GM18873 (cell line): ENCODE data around the gene PKM.

Experiments
- ATAC-seq: cut with Tn5 transposase; IDR thresholded peaks from one replicate; pipeline ENCODE4 v1.9.1; 2021; ENCODE audit warnings: mild to moderate bottlenecking, moderate library complexity, moderate number of reproducible peaks; ENCODE audit not compliant: unreplicated experiment, low FRiP score

Gene PKM

DNA sequence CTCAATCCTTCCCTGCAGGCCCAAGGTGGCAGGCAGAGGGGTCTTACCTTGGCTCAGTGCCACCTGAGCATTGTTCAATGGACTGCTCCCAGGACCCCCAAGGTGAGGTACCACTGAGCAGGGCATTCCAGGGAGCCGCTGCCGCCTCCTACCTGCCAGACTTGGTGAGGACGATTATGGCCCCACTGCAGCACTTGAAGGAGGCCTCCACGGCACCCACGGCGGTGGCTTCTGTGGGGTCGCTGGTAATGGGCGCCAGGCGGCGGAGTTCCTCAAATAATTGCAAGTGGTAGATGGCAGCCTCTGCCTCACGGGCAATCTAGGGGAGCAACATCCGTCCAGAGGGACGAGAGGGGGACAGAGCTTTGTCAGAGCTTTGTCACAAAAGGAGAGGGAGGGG, 28.7 kb downstream of the PKM start:
- no peak for ATAC-seq

DNA sequence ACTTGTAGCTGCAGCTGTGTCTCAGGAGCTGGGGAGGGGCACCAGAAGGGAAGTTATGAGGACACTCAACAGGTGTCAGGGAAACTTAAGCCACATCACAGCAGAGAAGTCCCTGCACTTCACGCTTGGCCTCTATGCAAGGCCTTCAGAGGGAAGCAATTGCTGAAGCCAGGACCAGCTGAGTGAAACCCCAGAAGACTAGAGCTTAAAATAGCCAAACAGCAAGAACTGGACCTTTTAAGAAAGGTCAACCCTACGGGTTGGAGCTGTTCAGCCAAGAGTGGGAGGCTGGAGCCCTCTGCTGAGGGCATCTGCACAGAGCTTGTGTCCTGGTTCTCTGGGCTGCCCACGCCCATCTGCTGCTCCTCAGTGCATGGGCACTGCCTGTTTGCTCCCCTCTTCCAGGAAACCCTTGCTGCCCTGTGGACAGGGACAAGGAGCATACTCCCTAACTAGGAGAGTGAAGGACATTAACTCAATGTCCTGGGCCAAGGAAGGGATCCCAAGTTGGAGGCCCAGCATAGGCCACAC, 29.5 kb downstream of the PKM start:
- ATAC-seq: no peak

DNA sequence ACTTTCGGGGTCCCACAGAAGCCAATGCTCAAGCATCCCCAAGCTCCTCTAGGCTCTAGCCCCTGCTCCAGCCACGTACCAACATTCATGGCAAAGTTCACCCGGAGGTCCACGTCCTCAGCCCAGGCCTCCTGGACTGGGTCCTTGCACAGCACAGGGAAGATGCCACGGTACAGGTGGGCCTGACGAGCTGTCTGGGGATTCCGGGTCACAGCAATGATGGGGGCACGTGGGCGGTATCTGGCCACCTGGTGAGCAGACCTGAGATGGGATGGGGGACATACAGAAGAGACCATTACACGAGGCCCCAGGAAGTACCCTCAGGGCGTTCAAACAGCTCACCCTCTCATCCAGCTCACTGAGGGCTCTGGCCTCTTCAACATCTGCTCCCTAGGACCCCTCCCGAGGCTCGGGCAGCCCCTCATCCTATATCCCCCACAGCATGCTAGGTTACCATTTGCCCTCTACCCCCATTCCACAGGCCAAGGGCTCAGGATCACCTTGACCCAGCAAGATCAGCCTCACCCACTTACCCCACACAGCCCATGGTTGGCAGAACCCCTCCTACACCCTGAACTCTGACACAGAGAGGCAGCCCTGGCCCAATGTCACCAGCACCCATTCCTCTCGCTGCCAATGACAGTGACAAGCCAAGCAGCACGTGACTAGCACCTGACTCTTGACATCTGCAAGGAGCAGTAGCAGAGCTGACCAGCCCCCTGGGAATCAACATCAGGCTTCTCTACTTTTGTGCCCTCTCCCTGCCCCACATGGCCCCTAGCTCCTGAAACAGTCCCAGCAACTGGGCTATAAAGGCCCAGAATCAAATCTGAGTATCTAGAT, 30.4 kb downstream of the PKM start:
- no peak for ATAC-seq

DNA sequence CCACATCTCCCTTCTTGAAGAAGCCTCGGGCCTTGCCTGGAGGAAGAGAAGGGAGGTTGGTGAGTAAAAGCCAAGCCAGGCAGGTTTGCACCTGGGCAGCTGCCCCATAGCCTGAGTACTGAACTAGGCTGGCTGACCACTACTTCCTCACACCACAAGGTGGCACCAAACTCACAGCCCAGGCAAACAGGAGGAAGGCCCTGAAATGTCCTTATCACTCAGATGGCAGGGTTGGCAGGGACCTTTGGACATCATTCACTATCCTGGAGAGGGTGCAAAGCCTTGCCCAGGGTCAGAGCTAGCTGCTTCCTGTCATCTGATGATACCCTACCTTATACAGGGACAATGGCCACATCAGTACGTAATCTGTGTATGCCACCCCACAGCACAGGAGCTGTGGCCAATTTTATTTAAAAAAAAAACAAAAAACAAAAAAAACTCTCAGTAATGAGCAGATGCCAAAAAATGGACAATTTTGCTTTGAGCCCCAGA, 31.2 kb downstream of the PKM start:
- no peak for ATAC-seq

DNA sequence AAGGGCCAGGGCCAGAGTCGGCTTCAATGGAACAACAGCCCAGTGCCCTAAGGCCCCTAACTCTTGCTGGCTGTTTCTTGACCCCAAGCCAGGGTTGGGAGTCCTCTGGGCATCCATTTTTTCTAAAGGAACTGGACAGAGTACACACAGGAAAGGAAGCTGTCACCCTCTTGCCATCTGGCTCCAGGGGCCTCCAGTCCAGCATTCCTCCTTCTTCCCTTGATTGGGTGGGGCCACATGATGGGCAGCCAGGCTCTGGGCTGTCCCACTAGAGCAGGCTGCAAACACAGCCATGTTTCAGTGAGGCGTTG, 31.8 kb downstream of the PKM start:
- no peak for ATAC-seq

DNA sequence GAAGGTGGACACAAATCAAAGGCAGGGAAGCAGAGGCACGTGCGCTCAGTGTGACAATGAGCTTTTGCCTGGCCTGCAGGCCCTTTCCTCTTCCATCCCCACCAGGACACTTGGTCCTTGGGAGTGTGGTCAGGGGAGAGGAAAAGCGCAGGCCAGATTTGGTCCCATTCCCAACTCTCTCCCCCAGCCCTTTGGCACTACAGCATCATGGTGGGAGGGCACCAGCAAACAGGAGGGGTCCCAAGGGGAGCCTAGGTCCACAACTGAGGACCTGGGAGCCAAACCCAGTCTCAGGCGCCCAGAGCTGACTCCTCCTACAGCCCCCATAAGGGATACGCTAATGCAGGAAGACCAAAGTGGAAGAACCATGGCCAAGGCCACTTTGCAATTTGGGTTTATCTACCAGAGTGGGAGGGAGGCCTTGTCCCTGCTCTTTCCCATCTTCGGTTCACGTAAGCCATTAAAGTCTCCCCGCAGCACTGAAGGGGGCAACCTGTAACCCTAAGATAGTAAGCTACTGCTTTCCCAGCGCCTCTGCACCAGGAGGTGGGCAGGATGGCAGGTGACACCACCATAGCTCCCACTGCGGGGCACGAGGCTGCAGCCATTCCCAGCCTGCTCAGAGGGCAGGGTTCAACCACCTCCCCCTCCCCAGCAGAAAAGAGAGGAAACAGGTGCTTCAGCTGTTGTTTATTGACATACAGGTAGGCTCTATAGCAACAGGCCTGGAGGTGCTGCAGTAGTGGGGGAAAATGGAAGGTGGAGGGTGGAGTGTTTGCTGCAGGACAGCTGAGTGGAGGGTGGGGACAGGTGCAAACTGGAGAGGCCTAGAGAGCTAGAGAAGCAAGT, 32.4 kb downstream of the PKM start:
- no peak for ATAC-seq

DNA sequence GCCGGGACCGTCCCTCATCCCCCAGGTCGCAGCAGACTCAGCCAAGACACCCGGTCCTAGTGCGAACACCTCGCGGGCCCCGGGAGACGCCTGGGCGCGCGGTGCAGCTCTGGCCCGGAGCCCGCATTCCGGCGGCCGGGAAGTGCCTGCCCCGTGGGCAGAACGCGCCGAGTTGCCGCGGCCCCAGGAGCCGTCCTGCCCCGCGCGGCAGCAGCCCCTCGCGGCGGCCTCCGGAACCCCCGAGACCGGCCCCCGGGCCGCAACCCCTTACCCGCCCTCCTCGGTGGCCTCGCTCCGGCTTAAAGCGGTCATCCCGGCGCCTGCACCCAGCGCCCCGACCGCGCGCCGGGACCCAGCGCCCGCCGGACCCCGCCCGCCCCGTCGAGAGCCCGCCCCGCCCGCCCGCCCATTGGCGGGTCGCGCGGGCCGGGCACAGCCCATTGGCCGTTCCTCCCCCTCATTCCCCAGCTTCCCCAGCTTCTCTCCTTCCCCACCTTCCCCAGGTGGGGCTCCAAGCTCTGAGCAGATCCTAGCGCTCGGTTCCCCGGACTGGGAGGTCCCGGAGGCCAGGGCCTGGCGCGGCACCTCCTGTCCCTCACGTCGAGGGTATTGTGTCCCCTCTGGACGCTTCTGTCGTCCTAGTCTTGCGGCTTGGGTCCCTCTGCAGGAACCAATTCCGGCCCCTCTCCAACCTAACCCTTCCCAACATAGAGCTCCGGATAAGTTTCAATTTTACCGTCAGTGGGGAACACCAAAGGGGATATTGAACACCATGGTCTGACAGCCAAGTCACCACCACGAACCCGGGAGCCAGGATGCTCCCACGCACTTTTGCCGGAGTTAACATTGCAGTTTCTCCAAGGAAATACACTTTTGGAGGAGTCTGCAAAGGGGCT, 33.3 kb downstream of the PKM start, which contains the start of gene GRAMD2A:
GRAMD2A (minus strand) TSS at position 328 of the 896 bp plus-strand sequence.
- no peak for ATAC-seq

DNA sequence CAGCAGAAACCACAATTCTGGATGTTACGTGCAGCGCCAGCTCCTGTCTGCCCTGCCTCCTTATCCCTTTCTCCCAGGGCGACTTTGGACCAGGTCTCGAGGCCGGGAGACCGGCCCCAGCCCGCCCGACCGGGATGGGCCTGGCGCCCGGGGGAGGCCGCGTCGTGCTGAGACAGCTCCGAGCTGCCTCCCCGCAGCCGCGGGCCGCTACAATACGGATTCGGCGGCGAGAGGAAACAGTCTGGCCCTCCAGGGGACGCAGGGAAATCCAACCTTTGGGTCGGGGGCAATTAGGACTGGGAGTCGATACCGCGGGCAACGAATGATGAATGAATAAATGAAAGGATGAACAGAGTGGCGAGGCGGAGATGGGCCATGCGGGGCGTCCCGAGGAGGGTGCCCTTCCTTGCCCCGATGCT, 33.9 kb downstream of the PKM start:
- ATAC-seq: no peak

DNA sequence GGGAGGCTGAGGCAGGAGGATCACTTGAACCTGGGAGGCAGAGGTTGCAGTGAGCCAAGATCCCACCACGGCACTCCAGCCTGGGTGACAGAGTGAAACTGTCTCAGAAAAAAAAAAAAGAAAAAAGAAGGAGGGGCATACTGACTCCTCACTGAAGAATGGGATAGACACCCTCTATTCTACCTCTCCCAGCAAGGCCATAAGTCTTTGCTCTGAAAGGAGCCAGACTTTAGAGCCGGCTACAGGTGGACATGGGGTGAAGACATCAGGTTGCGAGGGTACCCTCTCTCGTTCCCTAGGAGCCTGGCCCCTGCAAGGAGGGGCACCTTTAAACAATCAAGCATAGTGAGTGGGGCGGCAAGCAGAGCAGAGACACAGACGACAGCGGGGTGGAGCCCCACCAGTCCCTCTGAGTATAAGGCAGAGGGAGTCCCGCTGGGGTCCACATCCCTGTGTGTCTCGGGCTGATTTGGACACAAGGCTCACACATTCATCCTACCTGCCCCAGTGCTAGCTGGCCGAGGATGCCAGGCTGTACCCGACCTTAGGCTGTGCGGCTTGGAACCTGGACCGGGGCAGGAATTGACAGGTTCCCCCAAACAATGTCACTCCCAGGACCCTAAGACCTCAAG, 34.5 kb downstream of the PKM start:
- ATAC-seq: no peak

DNA sequence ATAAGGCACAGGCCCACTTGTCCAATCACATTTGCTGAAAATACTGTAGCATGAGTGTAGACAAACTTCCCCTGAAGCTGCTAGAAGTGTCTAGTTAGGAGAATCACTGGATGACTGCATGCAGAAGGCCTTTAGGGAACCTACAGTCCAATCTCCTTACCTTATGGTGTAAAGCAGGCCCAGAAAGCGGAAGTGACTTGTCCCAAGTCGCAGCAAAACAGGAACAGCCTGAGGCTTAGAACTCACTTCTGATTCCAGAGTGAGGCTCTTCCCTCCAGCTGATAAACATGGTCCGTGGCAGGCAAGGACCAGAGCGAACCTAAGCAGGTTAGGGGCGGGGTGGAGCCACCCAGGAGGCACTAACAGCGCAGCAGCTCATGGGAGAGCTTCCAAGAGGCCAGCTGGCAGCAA, 35.9 kb downstream of the PKM start:
- ATAC-seq: no peak

DNA sequence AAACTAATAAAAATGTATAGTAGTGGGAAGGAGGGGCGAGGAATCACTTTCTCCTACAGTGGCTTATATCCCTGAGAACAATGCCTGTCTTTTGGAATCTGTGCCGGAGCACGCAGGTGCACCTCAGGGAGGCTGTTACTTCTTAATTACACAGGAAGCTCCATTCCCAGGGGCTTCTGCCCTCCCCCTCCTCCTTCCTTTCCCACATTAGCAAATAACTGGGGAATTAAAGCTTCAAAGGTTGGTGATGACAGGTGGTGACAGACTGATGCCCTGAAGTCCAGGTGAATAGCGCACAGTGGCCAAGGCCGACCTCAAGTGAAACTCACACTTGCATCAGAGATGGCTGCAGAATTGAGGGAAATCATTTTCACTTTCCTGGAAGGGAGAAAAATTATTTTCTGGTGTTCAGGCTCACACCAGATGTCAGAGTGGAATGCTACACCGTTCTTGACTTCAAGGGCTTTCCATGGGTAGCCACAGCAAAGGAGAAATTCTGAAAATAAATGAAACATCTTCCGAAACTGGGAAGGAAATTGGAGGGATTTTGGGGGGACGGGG, 37.1 kb downstream of the PKM start:
- ATAC-seq: no peak

DNA sequence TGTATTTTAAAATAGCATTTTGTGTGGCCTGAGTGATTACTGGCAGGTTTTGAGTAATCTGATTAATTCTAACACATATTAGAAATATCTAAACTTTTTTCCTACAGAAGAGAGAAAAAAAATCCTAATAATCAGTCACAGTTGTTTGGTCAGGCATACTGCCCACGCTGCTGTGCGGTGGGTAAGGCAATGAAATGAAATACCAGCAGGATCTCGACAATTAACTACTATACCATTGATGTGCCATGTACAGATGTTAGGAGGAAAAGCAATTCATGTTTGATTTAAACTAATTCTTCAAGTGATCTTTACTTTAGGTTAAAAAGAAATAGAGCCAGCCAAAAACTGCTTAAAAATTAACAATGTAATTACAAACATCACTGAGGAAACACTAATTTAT, 38.6 kb downstream of the PKM start:
- ATAC-seq: no peak

DNA sequence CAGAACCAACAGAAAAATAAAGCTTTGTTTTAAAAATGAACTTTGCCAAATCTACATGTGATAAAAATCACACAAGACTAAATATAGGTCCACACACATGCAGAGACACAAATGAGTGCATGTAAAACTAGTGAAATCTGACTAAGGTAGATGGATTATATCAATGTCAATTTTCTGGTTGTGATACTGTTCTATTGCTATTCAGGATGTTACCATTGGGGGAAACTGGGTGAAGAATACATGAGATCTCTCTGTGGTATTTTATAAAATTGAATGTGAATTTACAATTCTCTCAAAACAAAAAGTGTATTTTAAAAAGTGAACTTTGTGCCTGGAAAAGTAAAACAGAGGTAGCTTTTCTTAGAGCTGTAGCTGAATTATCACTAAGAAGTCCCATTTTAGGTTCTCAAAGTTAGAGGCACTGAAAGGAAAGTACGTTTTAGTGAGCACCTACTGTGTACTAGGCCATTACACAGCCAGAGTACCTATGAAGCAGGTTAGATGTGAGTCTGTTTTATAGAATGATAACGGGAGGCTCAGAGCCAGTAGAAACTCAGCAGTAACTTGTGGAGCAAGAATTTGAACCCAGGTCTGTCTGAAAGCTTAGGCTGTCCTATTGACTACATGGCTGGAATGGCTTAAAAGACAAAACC, 41.6 kb downstream of the PKM start:
- ATAC-seq: no peak

DNA sequence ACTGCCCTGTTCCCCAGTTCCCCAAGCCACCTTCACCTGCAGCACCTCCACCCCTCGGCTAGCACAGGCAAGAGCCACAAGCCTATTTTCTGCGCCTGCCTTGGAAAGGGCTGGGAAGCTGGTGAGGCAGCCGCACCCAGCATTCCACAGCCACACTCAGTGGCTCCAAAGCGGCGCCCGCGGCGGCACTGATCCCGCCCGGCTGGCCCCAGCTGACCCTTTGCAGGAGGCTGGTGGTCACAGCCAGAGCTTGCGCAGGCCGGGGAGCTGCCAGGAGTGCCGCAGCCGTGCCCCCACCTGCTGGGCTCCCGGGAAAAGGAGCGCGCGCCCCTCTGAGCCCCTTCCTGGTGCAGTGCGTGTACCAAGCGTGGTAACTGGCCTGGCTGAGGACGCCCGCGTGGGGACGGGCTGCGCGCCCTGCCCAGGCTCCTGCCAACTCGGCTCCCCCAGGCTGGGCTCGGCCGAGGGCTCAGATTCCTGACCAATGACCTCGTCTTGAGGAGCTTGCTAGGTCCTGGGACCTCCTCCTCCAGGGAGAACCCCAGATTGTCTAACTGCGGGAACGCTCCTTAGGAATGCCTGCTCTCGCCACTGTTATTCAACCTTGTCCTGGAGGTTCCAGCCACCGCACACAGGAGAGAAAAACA, 46.7 kb downstream of the PKM start:
- no peak for ATAC-seq

DNA sequence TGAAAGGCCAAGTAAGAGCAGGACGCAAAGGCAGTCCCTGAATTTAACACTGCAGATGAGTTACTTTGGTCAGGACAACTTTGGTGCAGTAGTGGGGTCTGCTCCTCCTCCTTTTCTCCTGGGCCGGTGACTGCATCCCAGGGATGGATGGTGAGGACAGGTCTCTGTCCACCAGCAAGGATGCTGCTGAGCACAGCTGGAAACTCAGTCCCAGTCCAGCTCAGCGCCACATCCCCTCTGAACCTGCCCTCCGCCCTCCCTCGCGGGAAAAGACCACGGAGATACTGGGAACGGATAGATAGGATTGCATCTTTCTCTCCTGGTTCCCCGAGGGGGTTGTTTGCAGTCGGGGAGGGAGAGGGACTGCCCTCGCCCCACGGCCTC, 47.2 kb downstream of the PKM start:
- ATAC-seq: no peak

DNA sequence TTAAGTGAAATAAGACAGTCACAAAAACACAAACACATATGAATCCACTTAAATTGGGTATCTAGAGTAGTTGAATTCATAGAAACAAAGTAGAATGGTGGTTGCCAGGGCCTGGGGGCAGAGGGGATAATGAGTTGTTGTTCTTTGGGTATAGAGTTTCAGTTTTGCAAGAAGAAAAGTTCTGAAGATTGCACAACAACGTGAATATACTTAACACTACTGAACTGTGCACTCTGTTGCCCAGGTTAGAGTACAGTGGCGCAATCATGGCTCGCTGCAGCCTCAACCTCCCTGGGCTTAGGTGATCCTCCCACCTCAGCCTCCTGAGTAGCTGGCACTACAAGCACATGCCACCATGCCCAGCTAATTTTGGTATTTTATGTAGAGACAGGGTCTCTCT, 48.3 kb downstream of the PKM start:
- ATAC-seq: no peak

DNA sequence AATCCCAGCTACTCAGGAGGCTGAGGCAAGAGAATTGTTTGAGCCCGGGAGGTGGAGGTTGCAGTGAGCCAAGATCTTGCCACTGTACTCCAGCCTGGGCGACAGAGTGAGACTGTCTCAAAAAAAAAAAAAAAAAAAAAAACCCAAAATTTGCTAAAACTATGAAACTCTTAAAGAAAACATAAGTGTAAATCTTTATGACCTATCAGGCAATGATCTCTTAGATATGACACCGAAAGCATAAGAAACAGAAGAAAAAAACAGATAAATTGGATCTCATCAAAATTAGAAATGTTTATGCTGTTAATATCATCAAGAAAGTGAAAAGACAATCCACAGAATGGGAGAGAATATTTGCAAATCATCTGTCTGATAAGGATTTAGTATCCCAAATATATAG, 48.7 kb downstream of the PKM start:
- ATAC-seq: no peak

DNA sequence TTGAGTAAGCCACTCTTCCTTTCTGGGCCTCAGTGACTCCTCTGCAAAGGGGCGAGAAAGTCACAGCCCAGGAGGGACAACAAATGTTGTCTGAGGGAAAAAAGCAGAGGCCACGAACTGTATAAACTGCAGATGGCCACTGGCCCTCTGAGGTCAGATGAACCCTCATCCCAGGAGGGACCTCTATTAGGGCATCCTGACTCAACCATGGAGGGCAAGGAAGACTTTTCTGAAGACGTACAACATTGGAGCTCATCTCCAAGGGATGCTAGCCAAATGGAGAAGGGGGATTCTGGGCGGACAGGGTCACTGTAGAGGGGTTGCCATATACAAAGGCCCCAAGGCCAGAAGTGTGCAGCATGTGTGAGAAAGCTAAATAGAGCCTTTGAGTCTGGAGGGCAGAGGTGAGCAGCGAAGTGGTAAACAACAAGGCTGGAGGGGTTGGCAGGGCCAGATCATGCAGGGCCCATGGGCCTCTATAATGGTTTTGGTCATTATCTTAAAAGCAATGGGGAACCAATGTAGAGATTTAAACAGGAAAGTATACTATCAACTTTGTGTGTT, 50.1 kb downstream of the PKM start:
- ATAC-seq: no peak
